Measurements from ENCODE around the gene POLR2J.
A peak's percentile ranks its signal among the peaks of the same experiment; 100 is the strongest.

POLR2J gene

DNA sequence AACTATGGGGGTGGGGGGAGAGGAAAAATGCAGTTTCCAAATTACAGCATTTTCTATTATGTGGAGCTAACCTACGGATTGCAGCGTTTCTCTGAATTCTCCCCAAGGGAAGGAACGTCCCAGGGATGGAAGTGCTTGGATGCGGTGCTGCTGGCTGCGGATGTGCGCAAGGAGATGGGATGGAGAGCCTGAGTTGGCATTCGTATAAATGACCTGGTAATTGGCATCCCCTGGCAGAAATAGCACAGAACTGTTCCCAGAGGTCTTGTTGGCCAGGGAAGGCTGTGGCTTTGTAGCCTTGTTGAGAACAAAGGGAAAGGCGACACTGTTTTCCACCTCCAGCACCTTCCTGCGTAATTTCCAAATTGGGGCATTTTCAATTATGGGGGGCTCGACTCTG, 42.6 kb downstream of the POLR2J start:
- DNase-seq (ENCODE audit: low read depth), result no peak

DNA sequence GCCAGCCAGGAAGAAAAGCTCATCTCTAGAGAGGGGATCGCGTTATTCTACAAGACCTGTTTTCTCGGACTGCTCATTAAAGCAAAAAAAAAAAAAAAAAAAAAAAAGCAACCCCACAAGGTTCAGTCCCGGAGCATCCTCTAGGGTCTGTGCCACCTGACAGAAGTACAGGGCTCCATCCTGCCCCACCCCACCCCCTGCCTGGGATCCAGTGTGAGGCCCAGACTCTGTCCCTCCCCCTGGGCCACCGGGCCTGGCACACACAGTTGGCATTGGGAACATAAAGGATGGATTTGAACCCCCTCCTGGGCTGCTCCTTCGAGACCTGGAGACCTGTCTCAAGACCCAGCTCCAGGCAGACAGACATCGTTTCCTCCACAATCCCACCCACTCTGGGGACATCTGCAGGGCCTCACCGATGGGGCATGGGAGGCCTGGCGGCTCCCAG, 44.7 kb downstream of the POLR2J start:
- DNase-seq (ENCODE audit: low read depth), result no peak

DNA sequence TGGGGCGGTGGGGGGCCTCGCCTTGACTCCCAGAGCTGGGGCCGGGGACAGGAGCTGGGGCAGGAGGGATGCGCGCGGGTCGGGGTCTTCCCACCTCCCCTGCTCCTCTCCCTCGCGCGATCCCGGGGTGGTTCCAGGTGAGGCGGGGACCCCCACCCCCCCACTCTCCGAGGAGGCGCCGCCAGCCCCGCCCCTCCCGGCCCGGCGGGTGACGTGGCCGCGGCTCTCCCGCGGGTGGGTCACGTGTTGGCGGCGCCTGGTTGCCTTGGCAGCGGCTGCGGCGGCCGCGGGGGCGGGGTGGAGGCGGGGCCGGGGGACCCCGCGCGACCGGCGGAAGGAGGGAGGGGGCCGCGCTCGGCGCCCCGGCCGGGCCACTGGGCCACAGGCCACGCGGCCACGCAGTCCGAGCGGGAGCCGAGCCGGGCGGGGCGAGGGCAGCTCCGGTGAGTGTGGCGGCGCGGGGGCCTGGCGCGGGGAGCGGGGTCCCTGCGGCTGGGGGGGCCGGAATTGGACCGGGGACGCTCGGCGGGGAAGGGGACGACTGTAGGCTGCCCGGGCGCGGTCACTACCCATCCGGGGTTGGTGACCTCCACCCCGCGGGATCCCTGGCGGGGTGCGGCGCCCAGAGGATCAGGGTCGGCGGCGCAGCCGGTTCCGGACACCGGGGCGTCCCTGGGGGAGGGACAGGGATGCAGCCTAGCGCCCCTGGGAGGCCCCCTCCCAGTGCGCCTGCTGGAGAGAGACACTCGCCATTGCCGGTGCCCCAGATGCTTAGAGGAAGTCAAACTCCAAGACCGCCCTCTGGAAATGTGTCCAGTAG, 45.3 kb downstream of the POLR2J start, which contains the start of gene ORAI2:
TSS of gene ORAI2 (plus strand) at position 357 of the 820 bp plus-strand sequence. CDS start 5,382 bp downstream, outside the sequence.
- DNase-seq (ENCODE audit: low read depth), result peak; percentile 79

DNA sequence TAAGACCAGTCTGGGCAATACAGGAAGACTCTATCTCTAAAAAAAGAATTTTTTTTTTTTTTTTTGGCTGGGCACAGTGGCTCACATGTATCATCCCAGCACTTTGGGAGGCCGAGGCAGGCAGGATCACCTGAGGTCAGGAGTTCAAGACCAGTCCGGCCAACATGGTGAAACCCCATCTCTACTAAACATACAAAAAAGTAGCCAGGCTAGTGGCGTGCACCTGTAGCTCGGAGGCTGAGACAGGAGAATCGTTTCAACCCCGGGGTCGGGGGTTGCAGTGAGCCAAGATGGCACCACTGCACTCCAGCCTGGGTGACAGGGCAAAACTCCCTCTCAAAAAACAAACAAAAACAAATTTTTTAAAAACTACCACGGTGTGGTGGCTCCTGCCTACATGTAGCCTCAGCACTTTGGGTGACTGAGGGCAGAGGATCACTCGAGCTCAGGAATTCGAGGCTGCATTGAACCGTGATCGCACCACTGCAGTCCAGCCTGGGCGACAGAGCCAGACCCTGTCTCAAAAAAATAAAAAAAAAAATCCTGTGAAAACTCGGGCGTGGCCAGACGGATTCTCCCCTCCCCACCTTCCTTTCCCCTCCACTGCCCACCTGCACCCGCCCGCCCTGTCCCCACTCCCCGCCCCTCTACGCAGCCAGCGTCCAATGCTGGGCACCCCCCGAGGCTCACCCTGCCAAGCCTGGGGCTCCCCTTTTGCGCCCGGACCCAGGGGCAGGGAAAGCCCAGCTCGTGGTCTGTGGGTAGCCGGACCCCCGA, 46.1 kb downstream of the POLR2J start:
- DNase-seq (ENCODE audit: low read depth), result no peak

DNA sequence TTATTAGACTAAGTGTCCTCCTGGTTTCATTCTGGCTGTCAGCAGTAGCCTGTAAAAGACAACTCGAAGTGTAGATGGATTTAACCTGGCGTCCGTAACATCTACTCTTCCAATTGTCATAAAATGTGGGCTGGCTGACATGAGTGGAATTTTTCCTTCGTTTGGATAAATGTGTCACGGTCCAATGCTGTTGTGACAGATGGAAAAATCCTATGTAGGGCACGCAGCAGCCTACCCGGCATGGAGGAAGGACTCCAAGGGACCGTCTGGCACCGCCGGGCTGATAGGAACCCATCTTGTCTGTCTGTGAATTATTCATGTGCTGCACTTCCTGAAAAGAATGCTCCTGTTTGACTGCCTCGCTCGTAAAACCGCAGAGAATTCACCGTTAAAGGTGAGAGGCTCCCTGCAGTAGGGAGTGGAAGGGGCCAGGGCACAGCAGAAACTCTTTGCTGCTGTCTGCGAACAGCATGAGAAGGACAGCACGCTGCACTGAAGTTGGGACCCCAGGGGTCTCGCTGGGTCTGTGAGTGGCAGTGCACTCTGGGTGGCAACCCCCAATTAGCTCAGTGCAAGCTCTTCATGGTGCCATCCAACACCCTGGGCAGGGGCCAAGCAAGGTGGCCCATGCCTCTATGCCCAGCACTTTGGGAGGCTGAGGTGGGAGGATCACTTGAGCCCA, 47.0 kb downstream of the POLR2J start:
- DNase-seq (ENCODE audit: low read depth), result no peak

DNA sequence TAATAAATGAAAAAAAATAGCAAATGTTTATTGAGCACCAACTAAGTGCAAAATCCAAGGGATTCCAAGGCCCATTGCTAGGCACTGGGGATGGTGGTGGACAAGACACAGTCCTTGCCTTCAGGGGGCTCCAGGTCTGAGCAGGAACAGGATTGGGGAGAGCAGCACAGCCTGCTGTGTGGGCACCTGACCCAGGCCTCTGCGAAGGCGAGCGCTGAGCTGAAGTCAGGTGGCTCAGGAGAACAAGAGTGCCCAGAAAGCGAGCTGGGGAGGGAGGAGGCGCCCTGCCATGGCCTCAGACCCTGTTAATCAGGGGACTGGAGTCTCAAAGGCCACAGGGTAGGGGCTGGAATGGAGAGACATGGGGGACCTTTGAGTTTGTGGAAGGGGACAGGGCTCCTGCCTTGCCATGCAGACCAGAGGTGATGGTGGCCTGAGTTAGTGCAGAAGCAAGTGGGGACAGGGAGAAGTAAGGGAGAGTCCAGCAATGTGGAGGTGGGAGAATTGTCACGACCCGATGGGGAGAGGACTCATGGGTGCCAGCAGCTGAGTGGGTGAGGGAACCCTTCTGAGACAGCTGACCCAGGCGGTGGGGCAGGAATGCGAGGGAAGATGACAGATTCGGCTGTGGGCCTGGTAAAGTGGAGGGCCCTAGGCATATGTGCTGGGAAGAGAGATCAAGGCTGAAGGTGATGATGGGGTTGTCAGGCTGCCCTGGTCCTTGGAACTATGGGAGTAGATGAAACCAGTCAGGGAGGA, 49.4 kb downstream of the POLR2J start:
- no peak for DNase-seq (ENCODE audit: low read depth)

DNA sequence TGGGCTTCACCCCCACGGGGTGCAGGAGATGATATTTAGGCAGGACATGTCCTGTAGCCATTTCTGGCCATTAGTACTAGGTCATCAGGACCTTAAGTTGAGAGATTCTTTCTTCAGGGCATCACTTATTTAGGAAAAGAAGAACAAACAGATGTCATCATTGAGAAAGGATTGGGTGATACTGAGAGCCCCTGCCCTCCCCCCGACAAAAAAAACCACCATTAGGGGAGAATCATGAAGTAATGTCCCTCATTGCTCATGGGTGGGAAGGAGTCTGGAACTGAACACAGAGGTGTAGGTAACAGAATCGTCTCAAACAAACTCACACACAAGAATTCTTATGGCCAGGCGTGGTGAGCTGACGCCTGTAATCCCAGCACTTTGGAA, 51.7 kb downstream of the POLR2J start:
- no peak for DNase-seq (ENCODE audit: low read depth)

DNA sequence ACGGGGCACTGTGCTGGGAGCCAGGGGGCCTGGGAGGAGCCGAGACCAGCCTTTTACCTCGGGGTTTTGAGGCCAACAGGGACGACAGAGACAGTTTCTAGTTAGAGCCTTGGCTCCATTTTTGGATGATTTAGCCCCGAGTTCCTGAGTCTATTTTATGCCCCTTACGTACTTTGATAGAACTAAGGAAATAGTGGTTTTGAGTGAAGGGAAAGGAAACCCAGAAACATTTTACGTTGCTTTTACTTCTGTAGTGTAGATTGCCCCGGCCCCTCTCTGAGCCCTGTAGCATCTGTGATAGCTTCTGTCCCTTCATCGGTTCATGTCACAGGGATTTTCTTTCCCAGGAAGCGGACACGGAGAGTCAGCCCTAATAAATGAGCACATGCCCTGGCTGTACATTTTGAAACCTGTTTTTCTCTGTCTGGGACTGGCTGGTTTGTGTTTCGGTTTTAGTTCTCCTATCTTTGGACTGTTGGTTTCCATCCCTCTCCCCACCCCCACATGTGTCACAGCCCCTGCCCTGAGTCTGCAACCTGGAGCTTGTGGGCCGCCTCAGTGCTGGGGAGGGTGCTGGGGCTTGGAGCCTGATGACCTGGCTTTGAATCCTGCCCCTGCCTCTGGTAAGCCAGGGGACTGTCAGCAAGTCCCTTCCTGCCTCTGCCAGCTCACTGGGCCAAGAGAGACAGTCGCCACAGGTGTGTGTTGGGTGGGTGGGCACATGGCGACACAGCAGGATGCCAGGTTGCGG, 52.3 kb downstream of the POLR2J start:
- no peak for DNase-seq (ENCODE audit: low read depth)

DNA sequence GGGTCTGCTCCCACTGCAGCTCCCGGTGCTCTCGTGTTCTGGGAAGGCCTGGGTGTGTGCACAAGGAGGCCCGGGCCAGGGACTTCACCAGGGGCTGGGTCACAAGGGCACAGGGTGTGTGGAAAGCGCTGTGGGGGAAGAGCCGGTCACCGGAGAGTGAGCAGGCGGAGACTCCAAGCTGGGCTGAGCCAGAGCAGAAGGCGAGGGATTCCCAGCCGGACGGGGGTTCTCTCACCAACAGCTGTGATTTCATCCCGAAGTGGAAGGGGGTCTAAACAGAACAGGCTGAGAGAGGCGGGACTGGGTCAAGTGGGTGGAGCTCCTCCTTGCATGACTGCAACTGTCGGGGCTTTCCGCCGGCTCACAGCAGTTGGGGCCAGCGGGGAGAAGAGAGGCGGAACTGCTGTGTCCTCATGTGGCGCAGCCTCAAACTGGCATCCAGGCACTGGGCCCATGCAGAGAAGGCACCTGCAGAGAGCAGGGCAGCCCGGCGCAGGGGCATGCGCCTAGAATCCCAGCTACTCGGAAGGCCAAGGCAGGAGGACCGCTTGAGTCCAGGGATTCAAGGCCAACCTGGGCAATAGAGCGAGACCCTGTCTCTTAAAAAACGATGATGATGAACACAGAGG, 53.0 kb downstream of the POLR2J start:
- no peak for DNase-seq (ENCODE audit: low read depth)

DNA sequence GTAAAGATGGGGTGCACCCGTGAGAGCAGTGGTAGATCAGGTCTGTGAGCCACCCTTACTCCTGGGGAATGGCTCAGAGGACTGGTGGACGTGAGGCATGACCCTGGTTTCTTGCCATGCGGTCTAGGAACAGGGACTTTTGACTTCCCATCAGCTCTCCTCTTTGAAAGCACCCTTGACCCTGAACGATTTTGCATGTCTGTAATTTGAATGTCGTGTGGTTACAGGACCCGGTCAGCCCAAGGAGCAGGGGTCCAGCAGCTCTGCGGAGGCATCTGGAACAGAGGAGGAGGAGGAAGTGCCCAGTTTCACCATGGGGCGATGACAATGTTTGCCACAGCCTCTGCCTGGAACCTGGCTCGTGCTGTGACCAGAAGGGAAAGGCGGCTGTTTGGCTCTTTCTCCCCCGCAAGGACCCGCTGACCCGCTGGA, 53.9 kb downstream of the POLR2J start:
- DNase-seq (ENCODE audit: low read depth), result no peak

DNA sequence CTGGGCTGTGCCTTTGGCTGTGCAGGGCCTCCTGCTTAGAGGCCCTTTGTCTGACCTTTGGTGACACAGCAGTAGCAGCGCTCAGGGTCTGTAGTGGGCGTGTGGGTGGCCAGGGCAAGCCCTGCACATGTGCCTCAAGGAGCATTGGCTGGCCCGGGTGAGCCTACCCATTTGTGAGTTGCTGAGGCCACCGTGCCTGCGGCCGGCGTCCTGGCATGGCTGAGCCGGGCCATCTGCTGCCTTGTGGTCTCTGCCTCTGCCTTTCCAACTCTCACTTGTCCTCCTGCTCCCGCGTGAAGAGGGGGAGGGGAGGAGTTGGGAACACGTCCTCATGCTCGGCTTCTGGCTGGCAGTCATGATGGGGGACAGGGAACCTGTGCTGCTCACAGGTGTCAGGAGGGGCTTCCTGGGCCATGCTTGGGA, 54.6 kb downstream of the POLR2J start:
- DNase-seq (ENCODE audit: low read depth), result no peak
